ENCODE results near the gene DRD4.

The DRD4 gene

DNA sequence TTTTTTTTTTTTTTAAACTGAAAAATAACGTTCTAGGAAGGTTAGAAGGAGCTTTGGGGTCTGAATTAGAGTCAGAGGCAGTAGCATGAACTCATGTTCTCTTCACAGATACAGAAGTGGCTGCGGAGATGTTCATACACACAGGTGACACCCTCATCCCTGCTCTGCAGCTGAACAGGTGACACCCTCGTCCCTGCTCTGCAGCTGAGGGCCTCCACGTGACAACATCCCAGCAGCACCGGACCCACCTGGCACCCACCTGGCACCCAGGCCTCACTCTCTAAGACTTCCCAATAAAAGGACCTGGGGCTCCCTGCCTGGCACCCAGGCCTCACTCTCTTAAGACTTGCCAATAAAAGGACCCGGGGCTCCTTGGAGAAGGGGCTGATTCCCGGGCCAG, 19.8 kb downstream of the DRD4 start:
- Histone ChIP-seq H3K27me3 (ENCODE audit: control insufficient read depth in 1 of 2, insufficient read depth in 2 of 2, low read length in 2 of 2) (no peaks in the 10 kb centered on the region), H3K36me3 (ENCODE audit: control insufficient read depth in 1 of 2, insufficient read depth in 2 of 2, low read length in 2 of 2) (peaks cover 0 to 17% of the 10 kb centered on the region in 2 donors), H3K27ac (ENCODE audit: low read depth, low read length) (no peak overlapping the region), H3K9ac (ENCODE audit: low read depth in 1 of 2, low read length in 2 of 2) (peak overlapping the region in 1 of 2 donors; percentile 16), H3K4me1 (ENCODE audit: control insufficient read depth in 1 of 2, insufficient read depth in 2 of 2, low read length in 2 of 2) (peaks cover 30 to 57% of the 10 kb centered on the region in 2 donors), H3K9me3 (ENCODE audit: control insufficient read depth in 1 of 2, low read length in 2 of 2) (no peaks in the 10 kb centered on the region), H3K4me3 (ENCODE audit: low read depth in 1 of 2, low read length in 2 of 2) (no peak overlapping the region)

DNA sequence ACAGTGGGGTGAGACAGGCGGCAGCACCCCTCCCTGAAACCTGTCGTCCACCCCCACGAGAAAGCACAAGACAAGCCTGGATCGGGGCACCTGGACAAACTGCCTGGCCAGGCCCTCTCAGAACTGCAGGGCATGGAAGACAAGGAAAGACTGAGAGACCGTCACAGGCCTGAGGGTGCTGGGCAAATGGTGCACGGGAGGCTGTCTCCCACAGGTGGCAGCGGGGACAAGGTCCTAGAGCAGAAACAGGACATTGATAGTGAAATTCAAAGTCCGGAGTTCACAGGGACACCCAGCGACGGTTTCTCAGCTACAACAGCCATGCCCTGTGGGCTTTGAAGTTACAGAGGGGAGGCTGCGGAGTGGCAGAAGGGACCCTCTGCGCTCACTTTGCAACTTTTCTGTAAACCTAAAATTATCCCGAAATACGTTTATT, 20.6 kb downstream of the DRD4 start:
- Histone ChIP-seq H3K36me3 (ENCODE audit: control insufficient read depth in 1 of 2, insufficient read depth in 2 of 2, low read length in 2 of 2) (peaks cover 0 to 19% of the 10 kb centered on the region in 2 donors), H3K9ac (ENCODE audit: low read depth in 1 of 2, low read length in 2 of 2) (peak overlapping the region; percentile 16 to 57), H3K4me1 (ENCODE audit: control insufficient read depth in 1 of 2, insufficient read depth in 2 of 2, low read length in 2 of 2) (peaks cover 30 to 57% of the 10 kb centered on the region in 2 donors), H3K4me3 (ENCODE audit: low read depth in 1 of 2, low read length in 2 of 2) (peak overlapping the region in 1 of 2 donors; percentile 25), H3K9me3 (ENCODE audit: control insufficient read depth in 1 of 2, low read length in 2 of 2) (no peaks in the 10 kb centered on the region), H3K27ac (ENCODE audit: low read depth, low read length) (peak overlapping the region; percentile 57), H3K27me3 (ENCODE audit: control insufficient read depth in 1 of 2, insufficient read depth in 2 of 2, low read length in 2 of 2) (no peaks in the 10 kb centered on the region)

DNA sequence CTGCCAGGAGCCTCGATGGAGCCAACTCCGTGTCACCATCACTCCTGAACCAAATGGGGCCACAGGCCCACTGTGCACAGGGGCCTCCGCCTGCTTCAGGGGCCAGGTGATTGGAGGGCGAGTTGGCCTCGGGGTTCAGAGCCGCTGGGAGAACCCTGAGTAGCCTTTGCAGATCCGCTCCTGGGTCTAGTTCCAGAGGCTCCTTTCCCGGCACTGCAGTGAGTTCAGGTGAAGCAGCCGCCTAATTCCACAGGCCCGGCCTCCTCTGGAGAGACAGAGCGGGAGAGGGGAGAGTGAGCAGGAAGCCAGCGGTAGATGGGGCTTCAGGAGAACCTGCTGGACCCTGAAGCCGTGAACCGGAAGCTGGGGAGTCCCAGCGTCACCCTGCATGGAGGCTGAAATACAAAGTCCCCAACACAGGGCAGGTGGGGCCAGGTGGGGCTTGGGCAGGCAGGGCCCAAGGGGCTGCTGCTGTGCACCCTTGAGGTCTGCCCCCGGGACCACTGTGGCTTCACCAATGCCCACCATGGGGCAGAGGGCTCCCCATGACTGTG, 22.5 kb downstream of the DRD4 start:
- Histone ChIP-seq H3K4me3 (ENCODE audit: low read depth in 1 of 2, low read length in 2 of 2) (no peak overlapping the region), H3K27ac (ENCODE audit: low read depth, low read length) (peak overlapping the region; percentile 27), H3K36me3 (ENCODE audit: control insufficient read depth in 1 of 2, insufficient read depth in 2 of 2, low read length in 2 of 2) (peaks cover 0 to 17% of the 10 kb centered on the region in 2 donors), H3K9me3 (ENCODE audit: control insufficient read depth in 1 of 2, low read length in 2 of 2) (no peaks in the 10 kb centered on the region), H3K4me1 (ENCODE audit: control insufficient read depth in 1 of 2, insufficient read depth in 2 of 2, low read length in 2 of 2) (peaks cover 30 to 54% of the 10 kb centered on the region in 2 donors), H3K9ac (ENCODE audit: low read depth in 1 of 2, low read length in 2 of 2) (peak overlapping the region in 1 of 2 donors; percentile 15), H3K27me3 (ENCODE audit: control insufficient read depth in 1 of 2, insufficient read depth in 2 of 2, low read length in 2 of 2) (no peaks in the 10 kb centered on the region)

DNA sequence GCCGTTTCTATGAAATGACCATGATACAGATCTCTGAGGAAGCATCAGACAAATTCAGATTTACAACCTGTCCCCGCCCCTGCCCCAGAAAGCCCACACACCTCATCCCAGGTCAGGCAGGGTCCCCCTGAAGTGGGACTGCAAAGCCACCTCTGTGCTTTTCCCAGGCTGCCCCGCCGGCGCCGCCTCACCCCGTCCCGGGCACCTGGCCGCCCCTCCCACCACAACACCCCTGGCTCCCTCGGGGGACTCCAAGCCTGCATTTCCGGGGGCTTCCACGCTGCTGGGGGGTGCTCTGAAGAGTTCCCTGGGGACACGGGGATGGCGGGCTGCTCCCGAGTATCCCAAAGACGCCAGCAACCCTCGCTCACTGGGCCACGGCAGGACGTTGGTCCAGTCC, 23.2 kb downstream of the DRD4 start:
- H3K4me1 ChIP-seq (ENCODE audit: control insufficient read depth in 1 of 2, insufficient read depth in 2 of 2, low read length in 2 of 2): peaks cover 27 to 48% of the 10 kb centered on the region in 2 donors
- no peak overlapping the region for H3K27ac ChIP-seq (ENCODE audit: low read depth, low read length)
- H3K4me3 ChIP-seq (ENCODE audit: low read depth in 1 of 2, low read length in 2 of 2): no peak overlapping the region
- H3K36me3 ChIP-seq (ENCODE audit: control insufficient read depth in 1 of 2, insufficient read depth in 2 of 2, low read length in 2 of 2): peaks cover 0 to 20% of the 10 kb centered on the region in 2 donors
- H3K27me3 ChIP-seq (ENCODE audit: control insufficient read depth in 1 of 2, insufficient read depth in 2 of 2, low read length in 2 of 2): no peaks in the 10 kb centered on the region
- peak overlapping the region in 1 of 2 donors; percentile 15 for H3K9ac ChIP-seq (ENCODE audit: low read depth in 1 of 2, low read length in 2 of 2)
- no peaks in the 10 kb centered on the region for H3K9me3 ChIP-seq (ENCODE audit: control insufficient read depth in 1 of 2, low read length in 2 of 2)

DNA sequence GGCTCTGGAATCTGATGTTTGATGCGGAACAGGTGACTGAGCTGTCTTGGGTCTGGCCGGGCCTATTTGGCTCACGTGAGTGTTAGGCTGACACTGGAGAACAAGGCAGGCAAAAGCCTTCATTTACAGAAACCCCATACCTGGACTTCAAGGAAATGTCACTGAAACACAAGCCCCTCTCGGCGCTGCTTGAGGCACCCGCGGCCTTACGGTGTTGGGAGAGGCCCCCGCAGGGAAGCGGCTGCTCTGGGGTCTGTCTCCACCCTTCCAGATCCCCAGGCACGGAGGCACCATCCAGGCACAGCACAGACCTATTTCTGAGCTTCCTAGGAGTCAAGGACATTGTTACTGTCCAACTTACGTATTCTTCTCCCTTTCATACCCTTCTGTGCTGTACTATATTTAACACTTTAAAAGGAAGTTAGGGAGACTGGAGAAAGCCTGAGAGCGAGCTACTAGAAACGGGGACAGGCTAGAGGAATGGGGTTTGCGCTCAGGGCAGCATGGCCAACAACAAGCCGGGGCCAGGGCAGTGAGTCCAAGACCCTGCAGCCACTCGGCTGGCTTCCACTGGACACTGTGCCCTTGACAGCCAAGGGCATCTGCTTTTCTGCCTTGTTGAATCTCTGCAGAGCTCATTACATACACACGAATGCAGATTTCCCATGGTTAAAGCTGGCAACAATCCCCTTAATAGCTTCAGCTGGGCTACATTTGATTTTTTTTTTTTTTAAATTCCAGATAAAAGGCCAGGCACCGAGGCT, 23.8 kb downstream of the DRD4 start:
- H3K27me3 ChIP-seq (ENCODE audit: control insufficient read depth in 1 of 2, insufficient read depth in 2 of 2, low read length in 2 of 2): no peaks in the 10 kb centered on the region
- H3K36me3 ChIP-seq (ENCODE audit: control insufficient read depth in 1 of 2, insufficient read depth in 2 of 2, low read length in 2 of 2): peaks cover 0 to 26% of the 10 kb centered on the region in 2 donors
- H3K9me3 ChIP-seq (ENCODE audit: control insufficient read depth in 1 of 2, low read length in 2 of 2): no peaks in the 10 kb centered on the region
- no peak overlapping the region for H3K9ac ChIP-seq (ENCODE audit: low read depth in 1 of 2, low read length in 2 of 2)
- H3K4me3 ChIP-seq (ENCODE audit: low read depth in 1 of 2, low read length in 2 of 2): no peak overlapping the region
- H3K27ac ChIP-seq (ENCODE audit: low read depth, low read length): no peak overlapping the region
- H3K4me1 ChIP-seq (ENCODE audit: control insufficient read depth in 1 of 2, insufficient read depth in 2 of 2, low read length in 2 of 2): peaks cover 27 to 45% of the 10 kb centered on the region in 2 donors

DNA sequence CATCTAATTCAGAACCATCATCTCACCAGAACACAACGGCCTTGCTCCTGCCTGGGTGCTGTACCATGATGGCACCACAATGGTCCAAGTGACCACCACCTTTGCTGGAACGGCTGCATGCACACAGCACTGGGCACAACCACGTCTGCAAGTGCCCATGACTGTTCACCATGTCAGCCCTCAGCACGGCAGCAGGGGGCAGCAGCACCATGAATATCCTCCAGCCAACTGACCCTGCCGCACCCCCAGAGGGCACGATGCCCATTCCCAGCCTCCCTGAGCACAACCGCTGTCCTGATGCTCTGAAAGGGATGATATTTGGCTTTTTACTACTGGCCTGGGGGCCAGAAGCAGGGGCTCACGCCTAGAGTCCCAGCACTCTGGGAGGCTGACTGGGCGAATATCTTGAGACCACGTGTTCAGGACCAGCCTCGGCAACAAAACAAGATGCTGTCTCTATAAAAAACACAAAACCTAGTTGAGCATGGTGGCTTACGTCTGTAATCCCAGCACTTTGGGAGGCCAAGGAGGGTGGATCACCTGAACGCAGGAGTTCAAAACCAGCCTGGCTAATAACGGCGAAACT, 25.7 kb downstream of the DRD4 start:
- H3K9me3 ChIP-seq (ENCODE audit: control insufficient read depth in 1 of 2, low read length in 2 of 2): no peaks in the 10 kb centered on the region
- H3K4me3 ChIP-seq (ENCODE audit: low read depth in 1 of 2, low read length in 2 of 2): no peak overlapping the region
- no peaks in the 10 kb centered on the region for H3K27me3 ChIP-seq (ENCODE audit: control insufficient read depth in 1 of 2, insufficient read depth in 2 of 2, low read length in 2 of 2)
- peaks cover 0 to 31% of the 10 kb centered on the region in 2 donors for H3K36me3 ChIP-seq (ENCODE audit: control insufficient read depth in 1 of 2, insufficient read depth in 2 of 2, low read length in 2 of 2)
- H3K27ac ChIP-seq (ENCODE audit: low read depth, low read length): no peak overlapping the region
- no peak overlapping the region for H3K9ac ChIP-seq (ENCODE audit: low read depth in 1 of 2, low read length in 2 of 2)
- peaks cover 12 to 29% of the 10 kb centered on the region in 2 donors for H3K4me1 ChIP-seq (ENCODE audit: control insufficient read depth in 1 of 2, insufficient read depth in 2 of 2, low read length in 2 of 2)

DNA sequence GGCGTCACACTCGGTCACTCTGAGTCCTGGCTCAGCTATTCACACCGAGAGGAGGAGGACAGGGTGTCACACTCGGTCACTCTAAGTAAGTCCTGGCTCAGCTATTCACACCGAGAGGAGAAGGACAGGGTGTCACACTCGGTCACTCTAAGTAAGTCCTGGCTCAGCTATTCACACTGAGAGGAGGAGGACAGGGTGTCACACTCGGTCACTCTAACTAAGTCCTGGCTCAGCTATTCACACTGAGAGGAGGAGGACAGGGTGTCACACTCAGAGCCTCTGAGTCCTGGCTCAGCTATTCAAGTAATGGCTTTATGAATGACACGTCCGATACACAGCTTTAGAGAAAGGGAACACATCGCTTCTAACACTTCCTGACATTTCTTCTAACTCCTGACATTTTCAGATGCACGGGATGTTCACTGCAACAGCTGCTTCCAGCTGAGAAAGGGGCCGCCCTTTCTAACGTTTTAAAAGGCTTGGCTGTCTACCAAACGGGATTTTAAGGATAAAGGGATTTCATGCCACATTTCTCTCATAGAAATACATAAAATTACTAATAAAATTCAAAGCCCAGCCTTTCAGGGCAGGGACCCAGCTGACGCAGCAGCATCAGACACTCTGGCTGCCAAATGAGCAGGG, 28.1 kb downstream of the DRD4 start:
- no peaks in the 10 kb centered on the region for H3K27me3 ChIP-seq (ENCODE audit: control insufficient read depth in 1 of 2, insufficient read depth in 2 of 2, low read length in 2 of 2)
- no peak overlapping the region for H3K27ac ChIP-seq (ENCODE audit: low read depth, low read length)
- peaks cover 0 to 27% of the 10 kb centered on the region in 2 donors for H3K36me3 ChIP-seq (ENCODE audit: control insufficient read depth in 1 of 2, insufficient read depth in 2 of 2, low read length in 2 of 2)
- peaks cover 2 to 10% of the 10 kb centered on the region in 2 donors for H3K4me1 ChIP-seq (ENCODE audit: control insufficient read depth in 1 of 2, insufficient read depth in 2 of 2, low read length in 2 of 2)
- no peak overlapping the region for H3K4me3 ChIP-seq (ENCODE audit: low read depth in 1 of 2, low read length in 2 of 2)
- H3K9ac ChIP-seq (ENCODE audit: low read depth in 1 of 2, low read length in 2 of 2): no peak overlapping the region
- H3K9me3 ChIP-seq (ENCODE audit: control insufficient read depth in 1 of 2, low read length in 2 of 2): no peaks in the 10 kb centered on the region

DNA sequence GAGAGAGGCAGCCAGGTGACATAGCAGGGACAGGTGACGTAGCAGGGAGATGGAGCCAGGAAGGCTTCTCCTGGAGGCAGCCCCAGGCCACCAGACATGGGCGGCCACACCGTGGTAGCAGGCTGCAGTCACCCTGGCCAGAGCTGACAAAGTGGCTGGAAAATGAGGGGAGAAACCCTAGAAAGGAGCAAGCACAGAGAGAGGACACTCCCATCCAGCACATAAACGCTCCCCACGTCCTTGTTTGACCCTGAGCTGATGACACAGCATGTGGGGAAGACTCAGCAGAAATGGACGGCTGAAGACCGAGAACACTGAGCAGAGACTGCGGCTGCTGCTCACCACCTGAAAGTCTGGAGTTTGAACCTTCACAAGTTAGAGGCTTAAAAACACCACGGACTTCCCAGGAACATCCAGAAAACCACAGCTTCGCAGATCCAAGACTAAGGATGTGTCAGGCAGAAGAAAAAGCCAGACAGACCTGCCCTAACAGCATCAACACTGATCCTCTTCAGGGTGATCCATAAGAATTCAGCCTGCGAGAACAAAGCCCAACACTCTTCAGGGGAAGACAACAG, 28.7 kb downstream of the DRD4 start:
- Histone ChIP-seq H3K4me3 (ENCODE audit: low read depth in 1 of 2, low read length in 2 of 2) (no peak overlapping the region), H3K4me1 (ENCODE audit: control insufficient read depth in 1 of 2, insufficient read depth in 2 of 2, low read length in 2 of 2) (peaks cover 0 to 5% of the 10 kb centered on the region in 2 donors), H3K36me3 (ENCODE audit: control insufficient read depth in 1 of 2, insufficient read depth in 2 of 2, low read length in 2 of 2) (peaks cover 0 to 24% of the 10 kb centered on the region in 2 donors), H3K9ac (ENCODE audit: low read depth in 1 of 2, low read length in 2 of 2) (no peak overlapping the region), H3K27me3 (ENCODE audit: control insufficient read depth in 1 of 2, insufficient read depth in 2 of 2, low read length in 2 of 2) (no peaks in the 10 kb centered on the region), H3K9me3 (ENCODE audit: control insufficient read depth in 1 of 2, low read length in 2 of 2) (no peaks in the 10 kb centered on the region), H3K27ac (ENCODE audit: low read depth, low read length) (no peak overlapping the region)

DNA sequence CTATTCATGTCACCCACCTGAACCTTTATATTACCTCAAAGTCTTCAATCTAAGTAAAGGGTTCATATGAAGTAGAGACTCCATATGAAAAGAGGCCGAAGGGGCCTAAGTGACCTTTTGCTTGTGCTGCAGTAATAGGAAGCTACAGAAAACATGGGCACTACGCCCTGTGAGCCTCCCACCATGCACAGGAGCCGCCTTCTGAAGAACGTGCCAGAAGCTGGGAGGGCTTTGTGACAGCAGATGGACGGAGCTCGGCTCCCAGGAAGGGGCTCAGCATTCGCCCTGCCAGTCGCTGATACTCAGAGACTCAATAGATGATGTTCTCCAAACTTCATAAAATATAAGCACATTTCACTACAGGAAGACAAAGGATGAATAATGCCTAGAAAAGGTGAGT, 36.8 kb downstream of the DRD4 start:
- H3K36me3 ChIP-seq (ENCODE audit: control insufficient read depth in 1 of 2, insufficient read depth in 2 of 2, low read length in 2 of 2): peaks cover 20 to 31% of the 10 kb centered on the region in 2 donors
- H3K9me3 ChIP-seq (ENCODE audit: control insufficient read depth in 1 of 2, low read length in 2 of 2): no peaks in the 10 kb centered on the region
- H3K27ac ChIP-seq (ENCODE audit: low read depth, low read length): no peak overlapping the region
- H3K4me3 ChIP-seq (ENCODE audit: low read depth in 1 of 2, low read length in 2 of 2): no peak overlapping the region
- H3K27me3 ChIP-seq (ENCODE audit: control insufficient read depth in 1 of 2, insufficient read depth in 2 of 2, low read length in 2 of 2): no peaks in the 10 kb centered on the region
- H3K4me1 ChIP-seq (ENCODE audit: control insufficient read depth in 1 of 2, insufficient read depth in 2 of 2, low read length in 2 of 2): no peaks in the 10 kb centered on the region
- H3K9ac ChIP-seq (ENCODE audit: low read depth in 1 of 2, low read length in 2 of 2): no peak overlapping the region
